Measurements from ENCODE around the gene RGS14. TPM values are rescaled to one million over a fixed set of nuclear protein-coding genes. Genes with fewer than 3 reads are reported as not detected.

RGS14 gene
- polyA plus RNA-seq, 3 donors = 10.5 to 15.8 (median 11.8) TPM

Other genes with a start within 250 kb of the RGS14 start
- 10 to 100 TPM; 58.4 to 63.3 (median 59.7) TPM for gene NSD1, start 224.2 kb upstream of the RGS14 start, polyA plus RNA-seq (ENCODE audit: insufficient read length in 3 of 3)
- 10 to 100 TPM; 22.9 to 30.9 (median 25.7) TPM for gene RAB24, start 54.2 kb upstream of the RGS14 start, polyA plus RNA-seq (ENCODE audit: insufficient read length in 3 of 3)
- 100 to 1,000 TPM; 105 to 139 (median 112) TPM for gene PRELID1, start 54.1 kb upstream of the RGS14 start, polyA plus RNA-seq (ENCODE audit: insufficient read length in 3 of 3)
- gene MXD3, start 46.0 kb upstream of the RGS14 start, polyA plus RNA-seq (ENCODE audit: insufficient read length in 3 of 3) = 10 to 100 TPM in 2 of 3 donors, 1 to 10 TPM in 1; 9.8 to 11.4 (median 10.5) TPM
- gene LMAN2, start 6.3 kb upstream of the RGS14 start, polyA plus RNA-seq (ENCODE audit: insufficient read length in 3 of 3) = 100 to 1,000 TPM; 128 to 136 (median 131) TPM
- 100 to 1,000 TPM; 118 to 190 (median 157) TPM for gene SLC34A1, start 26.5 kb downstream of the RGS14 start, polyA plus RNA-seq (ENCODE audit: insufficient read length in 3 of 3)
- gene PFN3, start 42.7 kb downstream of the RGS14 start, polyA plus RNA-seq (ENCODE audit: insufficient read length in 3 of 3) = under 1 TPM; 0.47 to 0.72 (median 0.67) TPM
- gene F12, start 51.6 kb downstream of the RGS14 start, polyA plus RNA-seq (ENCODE audit: insufficient read length in 3 of 3) = 1 to 10 TPM; 3.5 to 6.4 (median 4.6) TPM
- gene GRK6, start 68.8 kb downstream of the RGS14 start, polyA plus RNA-seq (ENCODE audit: insufficient read length in 3 of 3) = 10 to 100 TPM; 20.3 to 26.2 (median 23.3) TPM
- 1 to 10 TPM in 1 of 3 donors, under 1 TPM in 2; 0.95 to 1.1 (median 0.97) TPM for gene PRR7, start 88.9 kb downstream of the RGS14 start, polyA plus RNA-seq (ENCODE audit: insufficient read length in 3 of 3)
- 100 to 1,000 TPM; 171 to 177 (median 175) TPM for gene DBN1, start 115.7 kb downstream of the RGS14 start, polyA plus RNA-seq (ENCODE audit: insufficient read length in 3 of 3)
- 10 to 100 TPM; 62.4 to 72.7 (median 69.0) TPM for gene PDLIM7, start 139.7 kb downstream of the RGS14 start, polyA plus RNA-seq (ENCODE audit: insufficient read length in 3 of 3)
- gene DOK3, start 151.9 kb downstream of the RGS14 start, polyA plus RNA-seq (ENCODE audit: insufficient read length in 3 of 3) = 1 to 10 TPM; 3.3 to 4.3 (median 3.8) TPM
- gene DDX41, start 159.0 kb downstream of the RGS14 start, polyA plus RNA-seq (ENCODE audit: insufficient read length in 3 of 3) = 100 to 1,000 TPM in 1 of 3 donors, 10 to 100 TPM in 2; 93.0 to 105 (median 96.6) TPM
- 10 to 100 TPM; 60.9 to 65.2 (median 61.1) TPM for gene FAM193B, start 196.6 kb downstream of the RGS14 start, polyA plus RNA-seq (ENCODE audit: insufficient read length in 3 of 3)
- gene TMED9, start 234.3 kb downstream of the RGS14 start, polyA plus RNA-seq (ENCODE audit: insufficient read length in 3 of 3) = 100 to 1,000 TPM; 150 to 186 (median 177) TPM
- 10 to 100 TPM; 19.3 to 20.4 (median 20.3) TPM for gene B4GALT7, start 242.2 kb downstream of the RGS14 start, polyA plus RNA-seq (ENCODE audit: insufficient read length in 3 of 3)